SK-N-SH (cell line): ENCODE data around the gene NPC2. TPM values are rescaled to one million over a fixed set of nuclear protein-coding genes. Genes with fewer than 3 reads are reported as not detected.

Source experiments
- CTCF ChIA-PET: fragments of 300-600, 350-600 bp; formaldehyde crosslinking; extraction: SDS; loops from one replicate; lab custom pipeline; 2021; lab: Yijun Ruan, JAX
- POLR2A ChIA-PET: fragments of 350-600 bp; sonication (Branson Sonifier 250); formaldehyde crosslinking; extraction: SDS; loops from one replicate; lab custom pipeline; 2020; ENCODE audit warnings: antibody characterized with exemption, inconsistent platforms; lab: Yijun Ruan, JAX
- DNase-seq: peaks from one replicate; pipeline ENCODE4 v3.0.0; 2012
- H2AFZ ChIP-seq: fragments of 200-600 bp; sonication (generic); 2 replicates; pipeline ENCODE4 v1.8.1; 2016; ENCODE audit warnings: antibody characterized with exemption, mild to moderate bottlenecking, low read depth
- H3F3A ChIP-seq: fragments of 200-600 bp; sonication (generic); replicated peaks from 2 replicates; pipeline ENCODE3; 2016; ENCODE audit warnings: antibody characterized with exemption, mild to moderate bottlenecking; ENCODE audit not compliant: insufficient read depth
- H3K27ac ChIP-seq, 2 experiments: fragments of 200-500 bp in 1 of 2; fragments of 200-600 bp in 1 of 2; sonication (Bioruptor generic) in 1 of 2; sonication (generic), shearing (Covaris generic) in 1 of 2; 2 replicates each; pipeline versions ENCODE4 v1.5.1 to v1.6.1; 2014 to 2016; ENCODE audit warnings: low read depth in 2 of 2, inconsistent platforms in 1 of 2, low read length in 1 of 2, mild to moderate bottlenecking in 1 of 2, mixed read lengths in 1 of 2
- H3K27me3 ChIP-seq: fragments of 200-600 bp; sonication (generic), shearing (Covaris generic); 2 replicates; pipeline ENCODE4 v1.6.1; 2016; ENCODE audit warnings: mixed run types; ENCODE audit not compliant: insufficient read depth
- H3K36me3 ChIP-seq, 2 experiments: fragments of 200-500 bp in 1 of 2; fragments of 200-600 bp in 1 of 2; sonication (Bioruptor generic) in 1 of 2; sonication (generic) in 1 of 2; replicated peaks in 1 of 2; 2 replicates each; pipeline versions ENCODE3 to v1.5.1; 2014 to 2016; ENCODE audit warnings: low read length in 1 of 2, mild to moderate bottlenecking in 1 of 2; ENCODE audit not compliant: insufficient read depth in 2 of 2, control insufficient read depth in 1 of 2
- H3K4me1 ChIP-seq, 2 experiments: fragments of 200-500 bp in 1 of 2; fragments of 200-600 bp in 1 of 2; sonication (Bioruptor generic) in 1 of 2; sonication (generic), shearing (Covaris generic) in 1 of 2; 2 replicates each; pipeline versions ENCODE4 v1.5.1 to v1.6.1; 2014 to 2016; ENCODE audit warnings: low read depth in 1 of 2, low read length in 1 of 2, mixed run types in 1 of 2; ENCODE audit not compliant: insufficient read depth in 2 of 2, control insufficient read depth in 1 of 2
- H3K4me2 ChIP-seq: fragments of 200-600 bp; sonication (generic), shearing (Covaris generic); 2 replicates; pipeline ENCODE4 v1.6.1; 2017; ENCODE audit warnings: mixed run types
- H3K4me3 ChIP-seq, 2 experiments: fragments of 200-500 bp in 1 of 2; fragments of 200-600 bp in 1 of 2; sonication (Bioruptor generic) in 1 of 2; sonication (generic), shearing (Covaris generic) in 1 of 2; 2 replicates each; pipeline versions ENCODE4 v1.5.1 to v1.8.1; 2014 to 2016; ENCODE audit warnings: low read depth in 2 of 2, inconsistent platforms in 1 of 2, low read length in 1 of 2, mild to moderate bottlenecking in 1 of 2, mixed read lengths in 1 of 2, moderate library complexity in 1 of 2
- H3K79me2 ChIP-seq: fragments of 200-600 bp; sonication (generic); 2 replicates; pipeline ENCODE4 v1.8.1; 2017; ENCODE audit warnings: mild to moderate bottlenecking; ENCODE audit not compliant: insufficient read depth
- H3K9ac ChIP-seq: fragments of 200-600 bp; sonication (generic); 2 replicates; pipeline ENCODE4 v1.6.1; 2017; ENCODE audit warnings: mixed run types
- H3K9me2 ChIP-seq: fragments of 200-600 bp; sonication (generic); 2 replicates; pipeline ENCODE4 v1.6.1; 2017; ENCODE audit warnings: mixed run types
- H3K9me3 ChIP-seq: fragments of 200-600 bp; sonication (generic); 2 replicates; pipeline ENCODE4 v1.6.1; 2017; ENCODE audit warnings: mixed run types, mild to moderate bottlenecking, moderate library complexity
- H4K20me1 ChIP-seq: fragments of 200-600 bp; sonication (generic); 2 replicates; pipeline ENCODE4 v1.6.1; 2017; ENCODE audit warnings: mild to moderate bottlenecking, mixed run types; ENCODE audit not compliant: insufficient read depth
- ELF1 ChIP-seq: IDR thresholded peaks from 2 replicates; pipeline ENCODE4 v1.4.0; 2012
- FOXJ3 ChIP-seq: sonication (generic); formaldehyde crosslinking; IDR thresholded peaks from 2 replicates; pipeline ENCODE4 v1.5.1; 2020; ENCODE audit warnings: mild to moderate bottlenecking, missing genetic modification reagents
- GATA2 ChIP-seq: sonication (generic); formaldehyde crosslinking; IDR thresholded peaks from 2 replicates; pipeline ENCODE4 v1.5.0; 2020; ENCODE audit warnings: mild to moderate bottlenecking, missing genetic modification reagents
- MXI1 ChIP-seq: IDR thresholded peaks from 2 replicates; pipeline ENCODE4 v1.6.1; 2012; ENCODE audit warnings: mild to moderate bottlenecking, low read depth, low read length, improper control_type of control experiment
- POLR2AphosphoS5 ChIP-seq: IDR thresholded peaks from 2 replicates; pipeline ENCODE4 v1.6.1; 2012; ENCODE audit warnings: low read depth, low read length
- RAD21 ChIP-seq: IDR thresholded peaks from 2 replicates; pipeline ENCODE4 v1.6.1; 2012; ENCODE audit warnings: mild to moderate bottlenecking, low read length
- RCOR1 ChIP-seq: fragments of 150-350 bp; IDR thresholded peaks from 2 replicates; pipeline ENCODE4 v1.6.1; 2017; ENCODE audit warnings: antibody characterized with exemption, low read length
- RFX5 ChIP-seq: IDR thresholded peaks from 2 replicates; pipeline ENCODE4 v1.6.1; 2012; ENCODE audit warnings: mild to moderate bottlenecking, improper control_type of control experiment, low read length
- SIN3A ChIP-seq: IDR thresholded peaks from 2 replicates; pipeline ENCODE4 v1.6.1; 2012; ENCODE audit warnings: low read depth, mild to moderate bottlenecking, low read length, moderate library complexity, borderline replicate concordance
- SMC3 ChIP-seq: IDR thresholded peaks from 2 replicates; pipeline ENCODE4 v1.6.1; 2012; ENCODE audit warnings: low read depth, low read length, improper control_type of control experiment
- TEAD4 ChIP-seq: IDR thresholded peaks from 2 replicates; pipeline ENCODE4 v1.4.0; 2012; ENCODE audit warnings: mild to moderate bottlenecking, borderline replicate concordance; ENCODE audit not compliant: insufficient read depth
- YY1 ChIP-seq: IDR thresholded peaks from 2 replicates; pipeline ENCODE4 v1.4.0; 2012; ENCODE audit warnings: low read depth, mild to moderate bottlenecking
- WGBS: methylation state at CpG from one replicate; pipeline ENCODE4 v1.1.6; 2017; ENCODE audit warnings: low lambda C conversion rate; 5-methylcytosine and 5-hydroxymethylcytosine counted together
- polyA plus RNA-seq, 3 experiments: library from polyadenylated mRNA; depleted of rRNA; stranded (reverse); fragments of >200 nt; gene quantifications; 2 replicates each; pipeline ENCODE4 v1.2.3, GENCODE V29; 2012
- TF ChIP-seq, protein P1 (sequence below): fragments of 150-350 bp; IDR thresholded peaks from 2 replicates; pipeline ENCODE4 v1.6.1; 2016; ENCODE audit warnings: mild to moderate bottlenecking, low read depth, low read length
- TF ChIP-seq, protein P2 (sequence below): IDR thresholded peaks from 2 replicates; pipeline ENCODE4 v1.4.0; 2012; ENCODE audit warnings: low read depth
- TF ChIP-seq, protein P3 (sequence below): fragments of 200-600 bp; sonication (generic); IDR thresholded peaks from 2 replicates; pipeline ENCODE4 v1.6.1; 2017; ENCODE audit warnings: antibody characterized with exemption, mild to moderate bottlenecking, moderate library complexity
- TF ChIP-seq, protein P4 (sequence below): IDR thresholded peaks from 2 replicates; pipeline ENCODE4 v1.4.0; 2012; ENCODE audit warnings: low read depth, borderline replicate concordance
- TF ChIP-seq, protein P5 (sequence below): IDR thresholded peaks from 2 replicates; pipeline ENCODE4; 2012

The NPC2 gene
- polyA plus RNA-seq, 1 of the 3 experiments (the other 2 are of a cell fraction) = 522 TPM

- Histone ChIP-seq H3K4me3 (no peak overlapping the region), H3K36me3 (peaks cover 15 to 77% of the 10 kb centered on the region in 2 experiments), H2AFZ (no peak overlapping the region), H3K4me2 (no peak overlapping the region), H3K27me3 (no peaks in the 10 kb centered on the region), H3K9me2 (no peaks in the 10 kb centered on the region), H3K79me2 (no peaks in the 10 kb centered on the region), H3K4me1 (peaks cover 0 to 11% of the 10 kb centered on the region in 2 experiments; a peak in 1 of 4 replicates), H4K20me1 (no peaks in the 10 kb centered on the region), H3K9me3 (no peaks in the 10 kb centered on the region), H3F3A (peaks cover 8% of the 10 kb centered on the region), H3K9ac (no peak overlapping the region), H3K27ac (no peak overlapping the region)
- DNase-seq = no peak
- TF ChIP-seq MXI1 (no peak), TEAD4 (no peak), FOXJ3 (no peak), SMC3 (no peak), GATA2 (no peak), YY1 (no peak), RFX5 (no peak), RCOR1 (no peak), ELF1 (no peak), POLR2AphosphoS5 (no peak), RAD21 (no peak), SIN3A (no peak)
- TF ChIP-seq, protein P1, sequence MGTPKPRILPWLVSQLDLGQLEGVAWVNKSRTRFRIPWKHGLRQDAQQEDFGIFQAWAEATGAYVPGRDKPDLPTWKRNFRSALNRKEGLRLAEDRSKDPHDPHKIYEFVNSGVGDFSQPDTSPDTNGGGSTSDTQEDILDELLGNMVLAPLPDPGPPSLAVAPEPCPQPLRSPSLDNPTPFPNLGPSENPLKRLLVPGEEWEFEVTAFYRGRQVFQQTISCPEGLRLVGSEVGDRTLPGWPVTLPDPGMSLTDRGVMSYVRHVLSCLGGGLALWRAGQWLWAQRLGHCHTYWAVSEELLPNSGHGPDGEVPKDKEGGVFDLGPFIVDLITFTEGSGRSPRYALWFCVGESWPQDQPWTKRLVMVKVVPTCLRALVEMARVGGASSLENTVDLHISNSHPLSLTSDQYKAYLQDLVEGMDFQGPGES = no peak
- TF ChIP-seq, protein P2, sequence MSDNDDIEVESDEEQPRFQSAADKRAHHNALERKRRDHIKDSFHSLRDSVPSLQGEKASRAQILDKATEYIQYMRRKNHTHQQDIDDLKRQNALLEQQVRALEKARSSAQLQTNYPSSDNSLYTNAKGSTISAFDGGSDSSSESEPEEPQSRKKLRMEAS = no peak
- TF ChIP-seq, protein P3, sequence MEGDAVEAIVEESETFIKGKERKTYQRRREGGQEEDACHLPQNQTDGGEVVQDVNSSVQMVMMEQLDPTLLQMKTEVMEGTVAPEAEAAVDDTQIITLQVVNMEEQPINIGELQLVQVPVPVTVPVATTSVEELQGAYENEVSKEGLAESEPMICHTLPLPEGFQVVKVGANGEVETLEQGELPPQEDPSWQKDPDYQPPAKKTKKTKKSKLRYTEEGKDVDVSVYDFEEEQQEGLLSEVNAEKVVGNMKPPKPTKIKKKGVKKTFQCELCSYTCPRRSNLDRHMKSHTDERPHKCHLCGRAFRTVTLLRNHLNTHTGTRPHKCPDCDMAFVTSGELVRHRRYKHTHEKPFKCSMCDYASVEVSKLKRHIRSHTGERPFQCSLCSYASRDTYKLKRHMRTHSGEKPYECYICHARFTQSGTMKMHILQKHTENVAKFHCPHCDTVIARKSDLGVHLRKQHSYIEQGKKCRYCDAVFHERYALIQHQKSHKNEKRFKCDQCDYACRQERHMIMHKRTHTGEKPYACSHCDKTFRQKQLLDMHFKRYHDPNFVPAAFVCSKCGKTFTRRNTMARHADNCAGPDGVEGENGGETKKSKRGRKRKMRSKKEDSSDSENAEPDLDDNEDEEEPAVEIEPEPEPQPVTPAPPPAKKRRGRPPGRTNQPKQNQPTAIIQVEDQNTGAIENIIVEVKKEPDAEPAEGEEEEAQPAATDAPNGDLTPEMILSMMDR = no peak
- TF ChIP-seq, protein P4, sequence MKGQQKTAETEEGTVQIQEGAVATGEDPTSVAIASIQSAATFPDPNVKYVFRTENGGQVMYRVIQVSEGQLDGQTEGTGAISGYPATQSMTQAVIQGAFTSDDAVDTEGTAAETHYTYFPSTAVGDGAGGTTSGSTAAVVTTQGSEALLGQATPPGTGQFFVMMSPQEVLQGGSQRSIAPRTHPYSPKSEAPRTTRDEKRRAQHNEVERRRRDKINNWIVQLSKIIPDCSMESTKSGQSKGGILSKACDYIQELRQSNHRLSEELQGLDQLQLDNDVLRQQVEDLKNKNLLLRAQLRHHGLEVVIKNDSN = no peak
- TF ChIP-seq, protein P5, sequence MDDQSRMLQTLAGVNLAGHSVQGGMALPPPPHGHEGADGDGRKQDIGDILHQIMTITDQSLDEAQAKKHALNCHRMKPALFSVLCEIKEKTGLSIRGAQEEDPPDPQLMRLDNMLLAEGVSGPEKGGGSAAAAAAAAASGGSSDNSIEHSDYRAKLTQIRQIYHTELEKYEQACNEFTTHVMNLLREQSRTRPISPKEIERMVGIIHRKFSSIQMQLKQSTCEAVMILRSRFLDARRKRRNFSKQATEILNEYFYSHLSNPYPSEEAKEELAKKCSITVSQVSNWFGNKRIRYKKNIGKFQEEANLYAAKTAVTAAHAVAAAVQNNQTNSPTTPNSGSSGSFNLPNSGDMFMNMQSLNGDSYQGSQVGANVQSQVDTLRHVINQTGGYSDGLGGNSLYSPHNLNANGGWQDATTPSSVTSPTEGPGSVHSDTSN = no peak
- POLR2A ChIA-PET = no interaction called here
- WGBS = 91% methylated on average over 4 of the region's 13 CpGs
- CTCF ChIA-PET = no interaction called here
Measured at GRCh38 chr14:74506411-74506851, 13.3 kb upstream of the NPC2 start.
